ENCODE data around the gene NT5C2.

NT5C2 gene

DNA sequence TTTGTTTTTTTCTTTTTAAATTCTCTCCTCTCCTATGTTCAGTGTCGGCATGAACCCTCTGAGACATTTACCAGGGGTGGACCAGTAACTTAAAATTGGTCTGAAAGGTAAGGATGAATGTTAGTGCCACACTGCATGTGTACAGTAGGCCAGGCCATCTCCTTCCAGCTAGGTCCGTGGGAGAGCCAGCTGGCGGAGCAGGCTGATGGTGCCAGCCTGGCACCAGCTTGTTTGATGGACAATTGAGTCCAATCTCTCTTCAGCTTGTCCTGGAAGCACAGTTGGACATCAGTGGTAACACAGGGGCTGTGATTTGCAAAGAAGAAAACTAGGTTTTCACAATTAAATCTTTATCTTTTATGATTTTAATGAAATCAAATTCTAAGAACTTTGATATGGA lies 138.5 kb downstream of the NT5C2 start:
- DNase-seq, result no peak

DNA sequence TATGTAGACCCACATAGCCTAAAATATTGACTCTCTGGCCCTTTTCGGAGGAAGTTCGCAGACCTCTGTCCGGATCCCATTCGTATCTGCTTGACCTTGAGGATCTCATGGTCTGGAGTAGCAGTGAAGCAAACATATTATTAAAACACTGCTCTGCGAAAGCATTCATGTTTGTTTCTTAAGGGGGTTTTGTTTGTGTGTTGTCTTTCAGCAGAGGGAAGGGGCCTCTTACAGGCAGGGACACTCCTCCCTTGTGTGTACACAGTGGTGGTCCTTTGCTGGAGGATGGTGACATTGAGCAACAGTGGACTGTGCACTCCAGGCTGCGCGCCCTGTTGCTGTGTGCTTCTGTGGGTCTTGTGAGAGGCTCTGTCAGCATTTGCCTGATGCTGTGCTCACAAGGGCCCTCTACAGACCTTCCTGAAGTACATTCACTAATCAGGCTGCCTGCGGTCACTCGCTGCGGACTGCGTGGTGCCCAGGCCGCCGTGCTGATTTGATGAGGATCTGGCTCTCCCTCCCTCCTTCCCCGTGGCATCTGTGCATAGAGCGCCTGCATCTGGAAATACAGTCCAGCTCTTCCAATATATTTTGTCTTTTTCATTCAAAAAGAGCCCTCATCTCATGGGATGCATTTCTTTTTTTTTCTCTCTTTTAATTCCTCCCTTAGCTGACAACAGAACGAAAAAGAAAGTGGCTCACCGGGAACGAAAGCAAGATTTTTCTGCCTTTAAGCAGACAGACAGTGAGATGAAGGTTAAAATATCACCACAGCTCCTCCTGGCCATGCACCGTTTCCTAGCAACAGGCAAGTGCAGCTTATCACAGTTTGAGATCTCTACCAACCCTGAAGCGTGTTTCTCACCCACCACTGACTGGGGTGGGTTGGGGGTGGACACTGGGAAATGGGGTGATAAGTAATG lies 139.2 kb downstream of the NT5C2 start:
- DNase-seq, result peak; percentile 84

DNA sequence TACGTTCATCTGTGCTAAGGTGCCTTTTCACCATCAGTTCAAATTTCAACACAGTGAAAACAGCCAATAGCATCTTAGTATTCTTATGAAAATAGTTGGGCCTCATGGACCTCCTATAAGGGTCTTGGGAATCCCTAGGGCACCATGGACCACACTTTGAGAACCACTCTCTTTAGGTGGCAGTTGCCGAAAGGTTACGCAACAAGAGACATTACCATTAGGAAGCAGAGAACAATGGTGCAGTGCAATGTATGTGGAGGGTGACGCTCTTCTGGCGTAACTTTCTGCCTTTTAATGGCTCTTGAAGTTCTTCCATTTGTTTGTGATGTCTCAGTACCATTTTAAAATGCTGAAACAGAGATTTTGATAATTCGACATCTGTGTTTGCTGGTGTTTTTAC lies 143.8 kb downstream of the NT5C2 start:
- no peak for DNase-seq

GRCh38 chr10:103047381-103047780 lies 145.7 kb downstream of the NT5C2 start:
- no peak for DNase-seq

DNA sequence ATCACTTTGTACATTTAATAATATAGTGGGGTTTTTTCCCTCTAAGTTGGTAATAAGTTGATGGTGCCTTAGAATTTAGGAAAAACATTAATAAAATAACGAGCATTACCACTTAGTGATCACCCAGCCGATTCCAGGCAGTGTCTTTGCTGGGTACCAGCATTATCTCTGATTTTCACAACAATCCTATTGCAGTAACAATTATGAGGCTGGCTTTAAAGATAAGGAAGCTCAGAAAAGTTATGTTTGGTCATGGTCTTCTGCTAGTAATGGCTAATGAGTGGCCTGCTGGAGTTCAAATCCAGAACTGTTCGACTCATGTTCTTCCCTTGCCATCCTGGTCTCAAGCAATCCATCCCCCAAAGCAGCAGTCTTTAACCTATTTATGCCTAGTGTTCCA lies 147.1 kb downstream of the NT5C2 start:
- DNase-seq, result peak; percentile 20

DNA sequence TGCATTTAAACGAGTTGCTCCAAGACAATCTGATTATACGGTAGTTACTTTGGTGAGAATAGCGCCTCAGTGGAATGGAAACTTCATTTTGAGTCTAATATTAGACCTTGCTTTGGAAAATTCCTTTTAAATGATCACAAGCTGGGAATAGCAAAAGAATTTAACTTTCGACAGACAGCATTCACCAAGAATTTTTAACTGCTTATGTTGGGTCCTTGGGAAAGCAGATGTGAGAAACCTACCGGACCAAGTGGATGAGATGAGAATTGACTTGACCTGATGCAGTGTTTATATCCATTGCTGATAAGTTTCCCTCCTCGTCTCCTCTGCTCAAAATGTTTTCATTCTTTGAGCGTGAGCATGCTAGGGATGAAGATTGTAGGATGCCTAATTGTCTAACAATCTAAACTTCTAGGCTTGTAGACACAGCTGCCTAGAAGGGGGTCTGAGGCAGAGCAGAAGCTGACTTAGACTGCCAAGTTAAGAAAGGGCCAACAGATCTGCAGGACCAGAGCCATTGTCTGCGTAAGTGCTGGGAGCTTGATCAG lies 148.1 kb downstream of the NT5C2 start:
- no peak for DNase-seq

DNA sequence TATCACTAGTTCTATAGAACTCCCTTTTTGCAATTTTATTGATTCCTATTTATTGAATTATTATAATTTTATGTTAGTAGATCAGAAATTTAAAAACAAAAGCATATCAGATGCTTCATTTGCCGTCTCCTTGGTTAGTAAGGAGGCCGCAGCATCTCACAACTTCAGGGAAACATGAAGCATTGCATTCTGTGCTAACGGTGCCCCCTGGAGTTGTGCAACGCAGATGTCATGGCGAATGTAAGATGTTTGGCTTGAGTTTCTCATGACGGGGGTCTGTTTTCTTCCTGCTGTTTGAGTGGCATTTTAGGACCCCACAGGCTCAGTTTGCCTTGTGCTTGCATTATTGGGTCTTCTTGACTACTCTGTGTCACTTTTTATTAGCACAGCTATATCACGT lies 150.2 kb downstream of the NT5C2 start:
- DNase-seq, result no peak

GRCh38 chr10:103042129-103042528 lies 150.9 kb downstream of the NT5C2 start:
- DNase-seq, result no peak

DNA sequence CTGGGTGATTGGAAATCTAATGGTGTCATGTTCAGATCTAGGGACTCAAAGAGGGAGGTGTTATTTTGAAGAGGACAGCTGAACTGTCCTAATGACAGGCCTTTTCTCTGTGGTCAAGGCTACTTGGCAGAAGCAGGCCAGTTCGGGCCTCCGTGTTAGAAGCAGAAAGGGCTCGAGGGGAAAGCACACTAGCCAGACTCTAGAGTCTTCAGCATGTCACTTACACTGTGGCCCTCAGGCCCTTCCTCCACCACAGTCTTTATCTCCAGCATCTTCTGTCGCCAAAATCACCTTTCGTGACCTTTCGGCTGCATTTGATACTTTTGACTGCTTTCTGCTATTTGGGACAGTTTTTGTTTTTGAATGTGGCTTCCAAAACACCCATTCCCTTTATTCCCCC lies 151.7 kb downstream of the NT5C2 start:
- no peak for DNase-seq

- DNase-seq, result no peak
These were observed 152.7 kb downstream of the NT5C2 start for GRCh38 chr10:103040418-103040817.

GRCh38 chr10:103038570-103038969 lies 154.5 kb downstream of the NT5C2 start:
- no peak for DNase-seq
